K562 (cell line): ENCODE data around the gene AP1G2. TPM values are rescaled to one million over a fixed set of nuclear protein-coding genes. Genes with fewer than 3 reads are reported as not detected.

Experiments
- ATAC-seq: fragments of 200-7000 bp; cut with Tn5 transposase; 3 replicates; pipeline ENCODE4 v1.9.1; 2020; ENCODE audit warnings: moderate library complexity
- BruUV-seq: library from RNA; stranded (reverse); fragments of 400-500 nt; replicated peaks from 2 replicates; lab custom pipeline; 2021; lab: Mats Ljungman, UMichigan
- CTCF ChIA-PET: fragments of 300-600 bp; formaldehyde crosslinking; extraction: SDS; loops from one replicate; lab custom pipeline; 2021; ENCODE audit warnings: low intra/inter-chr PET ratio; lab: Yijun Ruan, JAX
- POLR2A ChIA-PET: fragments of 300-600, 350-650 bp; sonication (Branson Sonifier 250); formaldehyde crosslinking; extraction: SDS; loops from one replicate; lab custom pipeline; 2021; ENCODE audit warnings: antibody characterized with exemption, inconsistent platforms; lab: Yijun Ruan, JAX
- DNase-seq, 4 experiments: peaks; one replicate each; pipeline versions ENCODE4 v3.0.0 to v3.0.0-alpha.2; 2011 to 2018; ENCODE audit warnings: low spot score in 3 of 4, mixed read lengths in 3 of 4; ENCODE audit errors: extremely low read depth in 1 of 4
- FAIRE-seq: peaks from 2 replicates; lab custom pipeline; 2011; peaks lifted over from hg19 to GRCh38; lab: Jason Lieb, UNC
- H2AFZ ChIP-seq: 2 replicates; pipeline ENCODE4 v1.6.0; 2011; ENCODE audit warnings: low read depth, low read length, control low read depth, inconsistent platforms
- H3K27ac ChIP-seq: fragments of 200-600 bp; 3 replicates; pipeline ENCODE4 v1.8.0; 2011; ENCODE audit warnings: low read depth, mild to moderate bottlenecking, control low read depth, inconsistent platforms, low read length, moderate library complexity, mixed read lengths; ENCODE audit errors: extremely low read depth
- H3K27me3 ChIP-seq, 2 experiments: fragments of 300-600 bp in 1 of 2; 2 replicates in 1 of 2; 3 replicates in 1 of 2; pipeline versions ENCODE4 v1.6.0 to v1.8.0; 2011; ENCODE audit warnings: inconsistent platforms in 2 of 2, low read length in 2 of 2, mild to moderate bottlenecking in 1 of 2, mixed read lengths in 1 of 2, moderate library complexity in 1 of 2; ENCODE audit not compliant: control insufficient read depth in 2 of 2, insufficient read depth in 2 of 2
- H3K36me3 ChIP-seq: fragments of 300-600 bp; 3 replicates; pipeline ENCODE4 v1.8.0; 2011; ENCODE audit warnings: mild to moderate bottlenecking, low read length, inconsistent platforms; ENCODE audit not compliant: control insufficient read depth, insufficient read depth
- H3K4me1 ChIP-seq, 2 experiments: fragments of 200-600 bp in 1 of 2; replicated peaks in 1 of 2; 2 replicates in 1 of 2; 3 replicates in 1 of 2; pipeline versions ENCODE4 v1.5.1 to v1.8.0; 2011; ENCODE audit warnings: inconsistent platforms in 2 of 2, low read length in 2 of 2, mild to moderate bottlenecking in 1 of 2, mixed read lengths in 1 of 2, moderate library complexity in 1 of 2; ENCODE audit not compliant: control insufficient read depth in 2 of 2, insufficient read depth in 2 of 2
- H3K4me2 ChIP-seq: 2 replicates; pipeline ENCODE4 v1.6.1; 2011; ENCODE audit warnings: low read length, control low read depth, inconsistent platforms, mixed read lengths; ENCODE audit not compliant: insufficient read depth
- H3K4me3 ChIP-seq: fragments of 200-600 bp; sonication (generic), shearing (Covaris generic); 2 replicates; pipeline ENCODE4 v1.5.1; 2016; ENCODE audit warnings: control low read depth, inconsistent platforms
- H3K79me2 ChIP-seq: fragments of 200-600 bp; 3 replicates; pipeline ENCODE4 v1.8.0; 2011; ENCODE audit warnings: low read length, inconsistent platforms; ENCODE audit not compliant: control insufficient read depth, insufficient read depth
- H3K9ac ChIP-seq, 2 experiments: 2 replicates each; pipeline versions ENCODE4 v1.6.0 to v1.6.1; 2011; ENCODE audit warnings: low read depth in 2 of 2, low read length in 2 of 2, control low read depth in 1 of 2, inconsistent platforms in 1 of 2, mild to moderate bottlenecking in 1 of 2, mixed read lengths in 1 of 2; ENCODE audit not compliant: insufficient read depth in 1 of 2
- H3K9me1 ChIP-seq: one replicate; pipeline ENCODE4 v1.6.0; 2011; ENCODE audit warnings: inconsistent platforms, mild to moderate bottlenecking, low read length, moderate library complexity; ENCODE audit not compliant: control insufficient read depth, insufficient read depth
- H3K9me3 ChIP-seq: replicated peaks from 2 replicates; pipeline ENCODE4 v1.5.1; 2011; ENCODE audit warnings: low read depth, low read length, inconsistent platforms; ENCODE audit not compliant: control insufficient read depth, insufficient read depth
- H4K20me1 ChIP-seq: replicated peaks from 2 replicates; pipeline ENCODE4 v1.6.1; 2011; ENCODE audit warnings: low read length, inconsistent platforms, mixed read lengths; ENCODE audit not compliant: control insufficient read depth, insufficient read depth
- BRD9 ChIP-seq: fragments of 450-650 bp; IDR thresholded peaks from 2 replicates; pipeline ENCODE4 v1.6.1; 2018; ENCODE audit warnings: low read depth; ENCODE audit not compliant: partially characterized antibody
- CEBPZ ChIP-seq: fragments of 150-350 bp; IDR thresholded peaks from 2 replicates; pipeline ENCODE4 v1.6.1; 2014; ENCODE audit warnings: low read depth, mild to moderate bottlenecking, low read length, borderline replicate concordance
- EHMT2 ChIP-seq: fragments of 450-650 bp; IDR thresholded peaks from 2 replicates; pipeline ENCODE4 v1.6.1; 2018; ENCODE audit warnings: antibody characterized with exemption
- GATAD2B ChIP-seq: fragments of 450-650 bp; IDR thresholded peaks from 2 replicates; pipeline ENCODE4 v1.6.1; 2017; ENCODE audit warnings: mild to moderate bottlenecking, borderline replicate concordance
- HDGF ChIP-seq: fragments of 450-650 bp; IDR thresholded peaks from 2 replicates; pipeline ENCODE4 v1.6.1; 2016
- ILF3 ChIP-seq: fragments of 450-650 bp; IDR thresholded peaks from 2 replicates; pipeline ENCODE4 v1.6.1; 2018; ENCODE audit warnings: antibody characterized with exemption, mild to moderate bottlenecking, moderate library complexity, borderline replicate concordance
- KAT2B ChIP-seq: IDR thresholded peaks from one replicate; pipeline ENCODE4 v1.6.1; 2012; ENCODE audit warnings: low read depth, mild to moderate bottlenecking, control low read depth, inconsistent platforms, low read length, moderate library complexity
- MEIS2 ChIP-seq: fragments of 450-650 bp; IDR thresholded peaks from 2 replicates; pipeline ENCODE4 v1.6.1; 2014; ENCODE audit warnings: mild to moderate bottlenecking; ENCODE audit not compliant: partially characterized antibody
- PCBP1 ChIP-seq: fragments of 200-400 bp; formaldehyde crosslinking; IDR thresholded peaks from 2 replicates; pipeline ENCODE4 v1.6.1; 2018; ENCODE audit warnings: mild to moderate bottlenecking, low read depth, low read length; ENCODE audit not compliant: poor library complexity, severe bottlenecking
- RAD21 ChIP-seq, 2 experiments: fragments of 250-450 bp in 1 of 2; fragments of 450-650 bp in 1 of 2; sonication (Bioruptor Pico) in 1 of 2; formaldehyde crosslinking in 1 of 2; IDR thresholded peaks in 1 of 2; conservative IDR thresholded peaks in 1 of 2; 2 replicates each; pipeline versions ENCODE4 v1.4.0 to v1.8.0; 2020 to 2022; ENCODE audit warnings: mild to moderate bottlenecking in 2 of 2, moderate library complexity in 1 of 2
- SMC3 ChIP-seq: conservative IDR thresholded peaks from 2 replicates; pipeline ENCODE4 v1.6.1; 2011; ENCODE audit warnings: low read depth, low read length, improper control_type of control experiment; ENCODE audit not compliant: insufficient read depth
- ZBTB7A ChIP-seq: IDR thresholded peaks from 2 replicates; pipeline ENCODE4 v1.6.1; 2011; ENCODE audit warnings: low read depth, mild to moderate bottlenecking, low read length, moderate library complexity, borderline replicate concordance; ENCODE audit not compliant: control insufficient read depth
- ZNF445 ChIP-seq: fragments of 250-450 bp; sonication (Bioruptor Pico); IDR thresholded peaks from 2 replicates; pipeline ENCODE4 v1.4.0; 2020; ENCODE audit warnings: low read depth, mild to moderate bottlenecking, moderate library complexity
- WGBS: fragments of 100-300 bp; shearing (Covaris generic); methylation state at CpG from one replicate; pipeline ENCODE4 v1.1.6; 2016; ENCODE audit warnings: low coverage, mixed read lengths; ENCODE audit not compliant: insufficient coverage; ENCODE audit errors: missing lambda C conversion rate; 5-methylcytosine and 5-hydroxymethylcytosine counted together
- in situ Hi-C: fragments of 300-500 bp; cut with MboI; formaldehyde crosslinking; loops from 4 replicates; pipeline ENCODE4 v1.15.0; 2018; ENCODE audit warnings: inconsistent platforms, mixed read lengths
- intact Hi-C: fragments of 100-400 bp; cut with micrococcal nuclease; formaldehyde crosslinking; loops from 2 replicates; pipeline ENCODE4 v1.14.2; 2022
- polyA plus RNA-seq, 8 experiments: library from polyadenylated mRNA; depleted of rRNA in 4 of 8; stranded (reverse) in 5 of 8; unstranded in 3 of 8; fragments of >200 nt; fragmentation: Nextera tagmentation in 2 of 8; fragmentation: Illumina TruSeq in 1 of 8; extraction: Ambion mirVana in 2 of 8; extraction: Trizol in 1 of 8; gene quantifications; 2 replicates each; pipeline versions ENCODE4 v1.2.1 to v1.2.3, GENCODE V29; 2011 to 2014; ENCODE audit warnings: inconsistent platforms in 1 of 8, missing spikeins in 1 of 8
- total RNA-seq, 7 experiments: library from RNA; depleted of rRNA in 6 of 7; stranded (reverse); fragments of >200 nt in 6 of 7; fragmentation: Illumina TruSeq in 2 of 7; extraction: Trizol in 2 of 7; gene quantifications; 2 replicates each; pipeline versions ENCODE4 v1.2.1 to v1.2.3, GENCODE V29; 2011 to 2021; ENCODE audit warnings: low replicate concordance in 1 of 7

AP1G2 gene
- total and polyA plus RNA-seq, 9 of the 15 experiments (the other 6 are each of a cell fraction or from before 2014, with no cell fraction given): 19.1 to 83.5 (median 33.3) TPM

GRCh38 chr14:23562822-23563472 lies 4.6 kb downstream of the AP1G2 start (continued):
- TF ChIP-seq SMC3 (peak; percentile 71), CEBPZ (no peak)

GRCh38 chr14:23561873-23562821 lies 5.4 kb downstream of the AP1G2 start:
- POLR2A ChIA-PET: interaction anchor here (0.6 to 1.0 kb wide), 3 partner anchors 11 to 209 kb away, joined by 3 read pairs; partner anchors contain the start of gene SLC22A17
- TF ChIP-seq HDGF: no peak
- no peak for TF ChIP-seq GATAD2B
- no peak for TF ChIP-seq PCBP1
- no peak for TF ChIP-seq MEIS2
- TF ChIP-seq ZNF445 (CRISPR knock-in tag): no peak
- TF ChIP-seq RAD21 (CRISPR knock-in tag; conservative IDR thresholded peaks at IDR 0.05 in 1 of 2, IDR thresholded peaks at IDR 0.05 in 1 of 2): no peak
- no peak for TF ChIP-seq EHMT2
- TF ChIP-seq ZBTB7A: no peak
- TF ChIP-seq BRD9: no peak
- no peak for TF ChIP-seq KAT2B
- no peak for TF ChIP-seq ILF3

More at GRCh38 chr14:23561873-23562821, 5.4 kb downstream of the AP1G2 start:
- intact Hi-C loops (loop anchor here (5.0 kb wide), 1 partner anchor 440 kb away; no protein-coding TSS in a partner anchor), in situ Hi-C loops (loop anchor here (10.0 kb wide), 1 partner anchor 297 kb away; no protein-coding TSS in a partner anchor)
- ATAC-seq: no peak
- Histone ChIP-seq H2AFZ (no peak overlapping the region), H3K9me3 (no peaks in the 10 kb centered on the region), H3K4me3 (no peak overlapping the region), H3K4me1 (peaks cover 5 to 7% of the 10 kb centered on the region in 2 experiments; a peak in 3 of 5 replicates), H3K27me3 (no peaks in the 10 kb centered on the region), H3K27ac (no peak overlapping the region), H3K36me3 (peaks cover 70% of the 10 kb centered on the region; the same call in 2 of the 3 replicates), H4K20me1 (0 out of 2 replicates have a peak, but pooled peaks cover 3% of the 10 kb centered on the region), H3K9ac (peak overlapping the region in 1 of 2 experiments; percentile 48; a peak in 1 of 4 replicates), H3K4me2 (no peak overlapping the region), H3K9me1 (no peaks in the 10 kb centered on the region), H3K79me2 (peaks cover 9% of the 10 kb centered on the region; the same call in 2 of the 3 replicates)
- CTCF ChIA-PET: interaction anchor here (0.7 to 2.5 kb wide), 4 partner anchors 83 to 441 kb away, joined by 4 to 22 read pairs (median 6); no protein-coding TSS in a partner anchor
- no peak for DNase-seq
- no TSS peak for BruUV-seq
- WGBS: 90% methylated on average over 8 of the region's 15 CpGs
- no peak for FAIRE-seq
